DMS79 (cell line): ENCODE measurements around the gene MGA.

Experiments used
- DNase-seq: peaks from one replicate; lab custom pipeline; 2025; lab: John Stamatoyannopoulos, UW

MGA gene

GRCh38 chr15:41660235-41661077, at the start of gene MGA:
TSS of gene MGA (plus strand) at chr15:41660405.
- DNase-seq = peak; percentile 74

DNA sequence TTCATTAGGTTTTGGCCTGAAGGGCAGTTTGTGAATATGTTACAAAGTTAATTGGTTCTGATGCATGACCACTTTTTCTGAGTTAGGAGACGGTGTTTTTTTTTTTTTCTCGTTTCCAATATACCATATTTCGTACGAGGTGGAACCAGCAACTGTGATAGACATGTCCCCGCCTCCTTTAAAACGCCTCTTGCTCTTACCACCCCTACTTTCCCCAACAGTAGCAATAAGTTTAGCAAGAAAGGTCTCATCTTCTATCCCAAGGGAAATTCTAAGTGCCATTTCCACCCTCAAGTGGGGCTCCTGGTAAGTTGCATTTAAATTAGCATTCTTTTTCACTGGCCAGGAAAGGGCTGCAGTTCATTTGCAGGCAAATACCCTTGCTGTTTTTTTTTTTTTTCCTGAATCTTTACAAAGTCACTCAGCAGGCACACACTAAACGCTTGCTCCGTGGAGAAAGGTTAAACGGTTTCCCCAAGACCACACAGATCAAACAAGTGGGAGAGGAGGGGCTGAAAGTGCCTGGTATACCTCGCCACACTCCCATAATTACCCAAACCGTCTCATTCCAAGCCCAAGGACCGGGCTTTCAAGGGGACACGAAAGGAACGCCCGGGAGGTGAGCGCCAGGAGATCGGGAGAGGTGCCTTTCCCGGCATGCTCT, 39.5 kb upstream of the MGA start:
- peak; percentile 31 for DNase-seq

GRCh38 chr15:41621200-41622193, 38.7 kb upstream of the MGA start:
- peak; percentile 71 for DNase-seq

DNA sequence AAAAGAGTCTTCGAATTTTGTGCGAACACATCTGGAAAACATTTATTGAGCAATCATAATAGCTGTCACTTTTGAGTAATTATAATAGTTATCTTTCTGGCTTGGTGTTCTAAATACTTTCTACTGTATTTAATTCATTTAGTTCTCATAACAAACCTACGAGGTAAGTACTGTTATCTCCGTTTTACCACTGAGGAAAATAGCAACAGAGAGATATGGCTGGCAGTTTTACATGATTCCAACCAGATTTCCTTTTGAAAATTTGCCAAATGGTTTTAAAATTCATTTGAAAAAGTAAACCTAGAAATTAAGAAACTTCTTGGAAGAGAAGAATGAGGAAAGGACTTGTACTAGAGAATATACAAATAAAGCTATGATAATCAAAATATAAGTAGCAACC, 37.3 kb upstream of the MGA start:
- no peak for DNase-seq

- no peak for DNase-seq
These were observed 33.0 kb upstream of the MGA start for GRCh38 chr15:41627203-41627602.

- no peak for DNase-seq
These were observed 30.7 kb upstream of the MGA start for GRCh38 chr15:41629463-41629862.

GRCh38 chr15:41629883-41630282, 30.3 kb upstream of the MGA start:
- DNase-seq = no peak

- no peak for DNase-seq
These were observed 29.5 kb upstream of the MGA start for GRCh38 chr15:41630616-41631217.

- no peak for DNase-seq
These were observed 28.2 kb upstream of the MGA start for GRCh38 chr15:41631880-41632470.

DNA sequence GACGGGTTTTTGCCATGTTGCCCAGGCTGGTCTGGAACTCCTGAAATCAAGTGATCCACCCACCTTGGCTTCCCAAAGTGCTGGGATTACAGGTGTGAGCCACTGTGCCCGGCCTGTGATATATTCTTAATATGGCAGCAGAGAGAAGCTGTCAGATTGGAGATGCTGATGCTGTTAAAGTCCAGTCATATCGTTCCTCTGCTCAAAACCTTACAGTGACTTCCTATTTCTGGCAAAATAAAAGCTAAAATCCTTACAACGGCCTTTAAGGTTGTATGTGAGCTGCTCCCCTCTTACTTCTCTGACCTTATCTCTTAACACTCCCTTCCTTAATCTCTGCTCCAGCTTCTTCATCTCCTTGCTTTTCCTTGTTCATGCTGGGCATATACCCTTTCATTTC, 26.6 kb upstream of the MGA start:
- no peak for DNase-seq

DNA sequence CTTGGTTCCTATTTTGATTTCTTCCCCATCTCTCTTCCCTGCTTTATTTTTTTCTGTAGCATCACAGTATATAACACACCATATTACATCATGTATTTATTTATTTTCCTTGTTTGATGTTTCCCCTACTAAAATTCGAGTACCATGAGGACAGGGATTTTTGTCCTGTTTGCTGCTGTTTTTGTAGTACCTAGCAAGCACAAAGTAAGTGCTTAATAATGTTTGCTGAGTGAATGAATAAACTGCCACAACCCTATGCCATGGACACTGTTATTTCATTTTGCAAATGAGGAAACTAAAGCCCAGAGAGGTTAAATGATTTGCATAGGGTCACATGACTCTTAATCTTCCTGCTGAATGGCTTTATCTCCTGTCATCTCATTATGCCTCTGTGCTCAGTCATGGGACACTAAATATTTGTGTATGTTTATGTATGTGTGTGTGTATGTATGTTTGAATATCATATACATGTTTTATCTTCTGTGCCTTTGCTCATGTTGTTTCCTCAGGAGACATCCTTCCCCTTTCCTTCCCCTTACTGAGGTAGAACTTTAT, 26.1 kb upstream of the MGA start:
- no peak for DNase-seq

DNA sequence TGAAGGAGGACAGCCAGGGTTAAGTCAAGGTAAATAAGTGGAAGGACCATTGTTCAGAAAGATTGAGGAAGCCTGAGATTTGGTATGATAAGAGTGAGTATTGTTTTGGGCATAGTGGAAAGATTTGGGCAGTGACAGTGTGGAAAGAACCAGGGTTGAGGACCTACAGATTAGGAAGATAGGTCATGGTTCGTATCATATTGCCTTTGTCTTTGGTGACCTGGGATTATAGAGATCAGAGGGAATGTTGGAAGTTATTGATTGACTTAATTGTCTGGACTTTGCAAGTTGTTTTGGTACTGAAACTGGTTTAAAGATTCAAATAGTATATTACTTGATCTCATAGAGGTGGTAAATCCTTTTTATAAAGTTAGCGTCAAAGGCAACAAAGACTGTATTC, 23.1 kb upstream of the MGA start:
- DNase-seq = no peak

DNA sequence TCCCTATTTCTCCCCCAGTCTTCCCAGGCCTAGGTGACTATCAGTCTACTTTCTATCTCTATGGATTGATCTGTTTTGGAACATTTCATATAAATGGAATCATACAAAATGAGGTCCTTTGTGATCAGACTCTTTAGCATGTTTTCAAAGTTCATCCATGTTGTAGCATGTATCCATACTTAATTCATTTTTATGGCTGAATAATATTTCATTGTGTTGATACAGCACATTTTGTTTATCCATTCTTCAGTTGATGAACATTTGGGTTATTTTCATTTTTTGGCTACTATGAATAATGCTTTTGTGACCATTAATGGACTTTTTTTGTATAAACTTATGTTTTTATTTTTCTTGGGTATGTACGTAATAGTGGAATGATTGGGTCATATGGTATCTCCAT, 19.2 kb upstream of the MGA start:
- DNase-seq = no peak

DNA sequence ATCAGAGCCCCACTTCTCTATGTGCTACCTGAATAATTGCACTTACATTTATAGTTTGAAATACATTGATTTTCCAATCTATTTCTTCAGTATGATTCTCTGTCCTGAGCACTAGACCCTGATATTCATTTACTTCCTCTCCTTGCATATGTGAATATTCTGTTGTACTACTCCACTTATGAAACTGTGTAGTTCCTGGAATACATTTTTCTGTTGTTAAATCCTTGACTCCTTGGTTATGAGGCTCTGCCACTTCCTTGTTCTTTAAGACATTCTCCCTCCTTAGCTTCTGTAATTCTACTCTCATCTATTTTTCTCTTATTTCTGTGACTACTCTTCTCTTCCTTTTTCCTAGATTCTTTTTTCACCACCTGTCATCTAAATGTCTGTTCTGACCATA, 12.9 kb upstream of the MGA start:
- DNase-seq = no peak

- no peak for DNase-seq
These were observed 12.1 kb upstream of the MGA start for GRCh38 chr15:41648097-41648496.

DNA sequence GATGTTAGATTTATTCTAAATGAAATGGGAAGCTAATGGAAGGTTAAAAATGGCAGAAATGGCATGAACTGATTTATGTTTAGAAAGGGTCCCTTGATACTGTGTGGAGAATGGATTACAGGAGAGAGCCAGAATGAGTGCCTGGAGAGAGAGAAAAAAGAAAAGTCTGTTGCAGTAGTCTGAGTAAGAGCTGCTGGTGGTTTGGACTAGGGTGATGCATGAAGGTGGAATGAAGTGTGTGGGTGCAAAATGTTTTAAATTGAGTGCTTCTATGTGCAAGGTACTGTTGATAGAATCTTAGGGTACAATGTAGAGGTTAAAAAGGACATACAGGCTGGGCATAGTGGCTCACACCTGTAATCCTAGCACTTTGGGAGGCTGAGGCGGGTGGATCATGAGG, 11.4 kb upstream of the MGA start:
- no peak for DNase-seq

GRCh38 chr15:41650806-41651205, 9.4 kb upstream of the MGA start:
- no peak for DNase-seq

GRCh38 chr15:41651373-41651772, 8.8 kb upstream of the MGA start:
- no peak for DNase-seq

- DNase-seq = no peak
These were observed 6.4 kb upstream of the MGA start for GRCh38 chr15:41653760-41654159.

DNA sequence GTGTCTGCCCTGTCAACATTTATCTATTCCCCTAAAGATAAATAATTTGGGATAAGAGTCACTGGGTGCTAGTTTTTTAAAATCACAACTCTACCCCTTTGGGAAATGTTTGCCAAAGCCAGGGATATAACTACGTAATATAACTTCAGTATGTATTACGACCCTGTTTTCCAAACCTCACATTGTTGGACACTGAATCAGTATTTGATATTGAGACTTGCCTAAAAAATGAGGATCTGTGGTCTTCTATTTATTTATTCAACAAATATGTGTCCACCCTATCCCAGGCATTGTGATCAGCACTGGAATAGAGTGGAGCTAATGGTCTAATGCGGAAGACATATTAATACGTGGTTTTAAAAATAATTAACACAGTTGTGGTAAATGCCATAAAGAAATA, 4.5 kb upstream of the MGA start:
- DNase-seq = no peak

- no peak for DNase-seq
These were observed 4.0 kb upstream of the MGA start for GRCh38 chr15:41656188-41656587.
